Measurements from ENCODE around the gene CCNI2. TPM values are rescaled to one million over a fixed set of nuclear protein-coding genes. Genes with fewer than 3 reads are reported as not detected.

Gene CCNI2
- total and polyA plus RNA-seq, 2 donors (not counting 3 experiments of a cell fraction or from before 2014, with no cell fraction given) = 0.25 to 0.53 TPM

DNA sequence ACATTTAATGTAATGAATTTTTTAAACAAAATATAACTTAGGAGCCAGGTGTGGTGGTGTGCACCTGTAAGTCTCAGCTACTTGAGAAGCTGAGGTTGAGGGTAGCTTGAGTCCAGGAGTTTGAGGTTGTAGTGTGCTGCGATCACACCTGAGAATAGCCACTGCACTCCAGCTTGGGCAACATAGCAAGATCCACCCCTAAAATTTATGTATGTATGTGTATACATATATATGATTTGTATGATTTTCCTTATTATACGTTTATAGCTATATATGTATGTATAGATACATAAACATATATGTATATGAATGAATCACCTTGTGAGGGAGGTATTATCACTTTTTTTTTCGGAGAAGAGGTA, 653 bp upstream of the CCNI2 start:
- Histone ChIP-seq H3K9me3 (replicated peaks; ENCODE audit: control insufficient read depth, insufficient read depth, low read length) (no peaks in the 10 kb centered on the region), H3K4me2 (ENCODE audit: insufficient read depth, low read length) (peak overlapping the region; percentile 63), H3K27me3 (ENCODE audit: control insufficient read depth in 2 of 2, insufficient read depth in 2 of 2, low read length in 2 of 2) (peaks cover 2 to 7% of the 10 kb centered on the region in 2 experiments), H4K20me1 (replicated peaks; ENCODE audit: control insufficient read depth, extremely low read depth, insufficient read depth, low read length) (no peaks in the 10 kb centered on the region), H3K4me1 (ENCODE audit: control insufficient read depth, extremely low read depth, insufficient read depth, low read length) (peaks cover 5% of the 10 kb centered on the region), H2AFZ (ENCODE audit: low read depth, low read length) (peak overlapping the region; percentile 84), H3K9me1 (replicated peaks; ENCODE audit: control insufficient read depth, extremely low read depth, insufficient read depth, low read length) (no peaks in the 10 kb centered on the region), H3K36me3 (ENCODE audit: control insufficient read depth in 2 of 2, extremely low read depth in 1 of 2, insufficient read depth in 2 of 2, low read length in 2 of 2) (no peaks in the 10 kb centered on the region), H3K79me2 (ENCODE audit: control insufficient read depth, insufficient read depth, low read length) (no peaks in the 10 kb centered on the region), H3K27ac (ENCODE audit: insufficient read depth, low read depth, low read length) (no peak overlapping the region), H3K9ac (replicated peaks; ENCODE audit: extremely low read depth, insufficient read depth, low read length) (no peak overlapping the region), H3K4me3 (replicated peaks in 1 of 3; ENCODE audit: insufficient read depth in 1 of 3, low read depth in 1 of 3, low read length in 3 of 3) (peak overlapping the region in 1 of 3 experiments; percentile 32)
- CTCF ChIA-PET = interaction anchor here (1.1 to 5.5 kb wide), 7 partner anchors 9 to 220 kb away, joined by 5 to 48 read pairs (median 6); partner anchors contain the start of gene KIF3A
- TF ChIP-seq GATA2 (IDR thresholded peaks at IDR 0.05; ENCODE audit: insufficient read depth, insufficient read length, low read depth, low read length) = no peak
- TF ChIP-seq MYC (IDR thresholded peaks at IDR 0.05; ENCODE audit: low read depth, low read length) = no peak
- TF ChIP-seq, protein P1, sequence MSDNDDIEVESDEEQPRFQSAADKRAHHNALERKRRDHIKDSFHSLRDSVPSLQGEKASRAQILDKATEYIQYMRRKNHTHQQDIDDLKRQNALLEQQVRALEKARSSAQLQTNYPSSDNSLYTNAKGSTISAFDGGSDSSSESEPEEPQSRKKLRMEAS (IDR thresholded peaks at IDR 0.05; ENCODE audit: insufficient read depth, insufficient read length) = no peak
- TF ChIP-seq FOS (IDR thresholded peaks at IDR 0.05; ENCODE audit: borderline replicate concordance, insufficient read depth, low read length) = no peak
- TF ChIP-seq, protein P2, sequence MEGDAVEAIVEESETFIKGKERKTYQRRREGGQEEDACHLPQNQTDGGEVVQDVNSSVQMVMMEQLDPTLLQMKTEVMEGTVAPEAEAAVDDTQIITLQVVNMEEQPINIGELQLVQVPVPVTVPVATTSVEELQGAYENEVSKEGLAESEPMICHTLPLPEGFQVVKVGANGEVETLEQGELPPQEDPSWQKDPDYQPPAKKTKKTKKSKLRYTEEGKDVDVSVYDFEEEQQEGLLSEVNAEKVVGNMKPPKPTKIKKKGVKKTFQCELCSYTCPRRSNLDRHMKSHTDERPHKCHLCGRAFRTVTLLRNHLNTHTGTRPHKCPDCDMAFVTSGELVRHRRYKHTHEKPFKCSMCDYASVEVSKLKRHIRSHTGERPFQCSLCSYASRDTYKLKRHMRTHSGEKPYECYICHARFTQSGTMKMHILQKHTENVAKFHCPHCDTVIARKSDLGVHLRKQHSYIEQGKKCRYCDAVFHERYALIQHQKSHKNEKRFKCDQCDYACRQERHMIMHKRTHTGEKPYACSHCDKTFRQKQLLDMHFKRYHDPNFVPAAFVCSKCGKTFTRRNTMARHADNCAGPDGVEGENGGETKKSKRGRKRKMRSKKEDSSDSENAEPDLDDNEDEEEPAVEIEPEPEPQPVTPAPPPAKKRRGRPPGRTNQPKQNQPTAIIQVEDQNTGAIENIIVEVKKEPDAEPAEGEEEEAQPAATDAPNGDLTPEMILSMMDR (IDR thresholded peaks at IDR 0.05; ENCODE audit: extremely low read depth in 1 of 2, insufficient read depth in 1 of 2, low read depth in 1 of 2, low read length in 2 of 2) = no peak
- no peak for TF ChIP-seq POLR2A (IDR thresholded peaks at IDR 0.05; ENCODE audit: low read depth, low read length)
- TF ChIP-seq JUN (IDR thresholded peaks at IDR 0.05; ENCODE audit: borderline replicate concordance, insufficient read depth, insufficient read length, low read depth) = no peak
- TF ChIP-seq POLR2AphosphoS5 (IDR thresholded peaks at IDR 0.05; ENCODE audit: insufficient read depth, low read depth, low read length) = no peak
- TF ChIP-seq EZH2 (IDR thresholded peaks at IDR 0.05; ENCODE audit: borderline replicate concordance, low read depth, low read length, severe bottlenecking) = no peak
- no TSS peak for BruUV-seq (replicated peaks)
- POLR2A ChIA-PET = no interaction called here
- no peak for FAIRE-seq
- intact Hi-C loops (cut with micrococcal nuclease) = loop anchor here (5.0 kb wide), 1 partner anchor 136 kb away; no protein-coding TSS in a partner anchor
- dilution Hi-C loops (cut with MboI; ENCODE audit: extremely low pct_ligation_motif_present, low sequenced_read_pairs) = no loop called here
- no peak for DNase-seq (ENCODE audit: low read depth, low spot score)
